Nephron (organoid): ENCODE data around the gene NRK.
A peak's percentile ranks its signal among the peaks of the same experiment; 100 is the strongest.
"Not testable (repeated sequence)": the region's sequence is repeated elsewhere in the genome, so short reads cannot be mapped to it uniquely, and the experiment has no call there.

Experiments
- H3K27ac Mint-ChIP-seq, 3 experiments: 2 replicates each; pipeline ENCODE4 v1.8.0; 2020; ENCODE audit warnings: mixed read lengths in 3 of 3, mild to moderate bottlenecking in 2 of 3, moderate library complexity in 1 of 3
- H3K27me3 Mint-ChIP-seq: 2 replicates; pipeline ENCODE4 v1.8.0; 2021; ENCODE audit warnings: low read depth, mild to moderate bottlenecking, moderate library complexity, mixed read lengths
- H3K36me3 Mint-ChIP-seq: 2 replicates; pipeline ENCODE4 v1.8.0; 2020; ENCODE audit warnings: low read depth, mixed read lengths
- H3K4me1 Mint-ChIP-seq: 2 replicates; pipeline ENCODE4 v1.8.0; 2020; ENCODE audit warnings: mixed read lengths
- H3K4me3 Mint-ChIP-seq, 3 experiments: 2 replicates each; pipeline ENCODE4 v1.8.0; 2020; ENCODE audit warnings: mild to moderate bottlenecking in 3 of 3, mixed read lengths in 3 of 3, moderate library complexity in 2 of 3
- H3K9me3 Mint-ChIP-seq: 2 replicates; pipeline ENCODE4 v1.8.0; 2020; ENCODE audit warnings: mixed read lengths
- TF ChIP-seq, protein P1 (sequence below), 3 experiments: fragments of 200-600 bp; sonication (generic); IDR thresholded peaks; one replicate each; pipeline ENCODE4 v1.5.0; 2021; ENCODE audit warnings: antibody characterized with exemption in 3 of 3; ENCODE audit not compliant: unreplicated experiment in 3 of 3

NRK gene

GRCh38 chrX:105845631-105846030, 23.3 kb downstream of the NRK start:
- TF ChIP-seq, protein P1, sequence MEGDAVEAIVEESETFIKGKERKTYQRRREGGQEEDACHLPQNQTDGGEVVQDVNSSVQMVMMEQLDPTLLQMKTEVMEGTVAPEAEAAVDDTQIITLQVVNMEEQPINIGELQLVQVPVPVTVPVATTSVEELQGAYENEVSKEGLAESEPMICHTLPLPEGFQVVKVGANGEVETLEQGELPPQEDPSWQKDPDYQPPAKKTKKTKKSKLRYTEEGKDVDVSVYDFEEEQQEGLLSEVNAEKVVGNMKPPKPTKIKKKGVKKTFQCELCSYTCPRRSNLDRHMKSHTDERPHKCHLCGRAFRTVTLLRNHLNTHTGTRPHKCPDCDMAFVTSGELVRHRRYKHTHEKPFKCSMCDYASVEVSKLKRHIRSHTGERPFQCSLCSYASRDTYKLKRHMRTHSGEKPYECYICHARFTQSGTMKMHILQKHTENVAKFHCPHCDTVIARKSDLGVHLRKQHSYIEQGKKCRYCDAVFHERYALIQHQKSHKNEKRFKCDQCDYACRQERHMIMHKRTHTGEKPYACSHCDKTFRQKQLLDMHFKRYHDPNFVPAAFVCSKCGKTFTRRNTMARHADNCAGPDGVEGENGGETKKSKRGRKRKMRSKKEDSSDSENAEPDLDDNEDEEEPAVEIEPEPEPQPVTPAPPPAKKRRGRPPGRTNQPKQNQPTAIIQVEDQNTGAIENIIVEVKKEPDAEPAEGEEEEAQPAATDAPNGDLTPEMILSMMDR (IDR thresholded peaks at IDR 0.05; ENCODE audit: unreplicated experiment in 3 of 3): no peak
- Mint-ChIP-seq H3K4me3 (no peak overlapping the region), H3K4me1 (peaks cover 51% of the 10 kb centered on the region), H3K27me3 (no peaks in the 10 kb centered on the region), H3K27ac (peak overlapping the region; percentile 61 to 69 (median 66)), H3K9me3 (peaks cover 2% of the 10 kb centered on the region), H3K36me3 (peaks cover 17% of the 10 kb centered on the region)

DNA sequence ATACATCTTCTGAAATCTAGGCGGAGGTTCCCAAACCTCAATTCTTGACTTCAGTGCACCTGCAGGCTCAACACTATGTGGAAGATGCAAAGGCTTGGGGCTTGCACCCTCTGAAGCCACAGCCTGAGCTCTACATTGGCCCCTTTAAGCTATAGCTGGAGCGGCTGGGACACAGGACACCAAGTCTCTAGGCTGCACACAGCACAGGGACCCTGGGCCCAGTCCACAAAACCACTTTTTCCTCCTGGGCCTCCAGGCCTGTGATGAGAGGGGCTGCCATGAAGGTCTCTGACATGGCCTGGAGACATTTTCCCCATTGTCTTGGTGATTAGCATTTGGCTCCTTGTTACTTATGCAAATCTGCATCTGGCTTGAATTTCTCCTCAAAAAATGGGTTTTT, 27.8 kb downstream of the NRK start:
- Mint-ChIP-seq H3K36me3 (peaks cover 21% of the 10 kb centered on the region), H3K4me1 (peaks cover 47% of the 10 kb centered on the region)
- H3K9me3 Mint-ChIP-seq, H3K27ac Mint-ChIP-seq, H3K4me3 Mint-ChIP-seq, H3K27me3 Mint-ChIP-seq: not testable (repeated sequence)

- Mint-ChIP-seq H3K9me3 (no peaks in the 10 kb centered on the region), H3K36me3 (no peaks in the 10 kb centered on the region), H3K27me3 (no peaks in the 10 kb centered on the region), H3K27ac (peak overlapping the region; percentile 51 to 66 (median 53)), H3K4me3 (no peak overlapping the region), H3K4me1 (peaks cover 65% of the 10 kb centered on the region)
- TF ChIP-seq, protein P1 (IDR thresholded peaks at IDR 0.05; ENCODE audit: unreplicated experiment in 3 of 3): no peak
Measured at GRCh38 chrX:105865709-105866108, 43.4 kb downstream of the NRK start.

DNA sequence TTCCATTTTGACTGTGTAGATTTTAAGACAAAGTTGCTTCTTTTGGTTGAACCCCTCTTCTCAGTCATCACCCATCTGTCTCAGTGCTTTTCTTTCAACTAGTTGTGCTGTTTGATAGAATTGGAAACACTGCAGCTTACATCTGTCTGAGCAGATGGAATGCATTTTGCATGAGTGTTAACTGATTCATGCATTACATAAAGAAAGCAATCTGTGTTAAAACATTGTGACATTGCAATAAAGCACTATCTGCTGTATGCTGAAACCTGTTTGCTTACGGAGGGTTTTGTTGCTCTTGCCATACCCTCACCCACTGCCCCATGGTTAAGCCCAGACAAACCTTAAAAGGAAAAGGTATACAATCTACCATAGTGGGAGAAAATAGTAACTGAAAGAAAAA, 47.4 kb downstream of the NRK start:
- Mint-ChIP-seq H3K36me3 (no peaks in the 10 kb centered on the region), H3K4me3 (no peak overlapping the region), H3K27ac (peak overlapping the region; percentile 39 to 83 (median 55)), H3K9me3 (no peaks in the 10 kb centered on the region), H3K4me1 (peaks cover 55% of the 10 kb centered on the region), H3K27me3 (no peaks in the 10 kb centered on the region)
- TF ChIP-seq, protein P1 (IDR thresholded peaks at IDR 0.05; ENCODE audit: unreplicated experiment in 3 of 3): no peak

GRCh38 chrX:105870445-105870844, 48.1 kb downstream of the NRK start:
- TF ChIP-seq, protein P1 (IDR thresholded peaks at IDR 0.05; ENCODE audit: unreplicated experiment in 3 of 3): no peak
- Mint-ChIP-seq H3K27ac (peak overlapping the region; percentile 23 to 83 (median 39)), H3K4me1 (peaks cover 53% of the 10 kb centered on the region), H3K27me3 (no peaks in the 10 kb centered on the region), H3K4me3 (no peak overlapping the region), H3K36me3 (no peaks in the 10 kb centered on the region), H3K9me3 (no peaks in the 10 kb centered on the region)

- no peak overlapping the region for H3K4me3 Mint-ChIP-seq
- no peak overlapping the region for H3K27ac Mint-ChIP-seq
- H3K27me3 Mint-ChIP-seq: no peaks in the 10 kb centered on the region
- no peaks in the 10 kb centered on the region for H3K36me3 Mint-ChIP-seq
- H3K9me3 Mint-ChIP-seq: no peaks in the 10 kb centered on the region
- H3K4me1 Mint-ChIP-seq: peaks cover 40% of the 10 kb centered on the region
- TF ChIP-seq, protein P1 (IDR thresholded peaks at IDR 0.05; ENCODE audit: unreplicated experiment in 3 of 3): no peak
Measured at GRCh38 chrX:105872941-105873340, 50.6 kb downstream of the NRK start.
